ENCODE measurements around the gene KHDRBS2.

KHDRBS2 gene

DNA sequence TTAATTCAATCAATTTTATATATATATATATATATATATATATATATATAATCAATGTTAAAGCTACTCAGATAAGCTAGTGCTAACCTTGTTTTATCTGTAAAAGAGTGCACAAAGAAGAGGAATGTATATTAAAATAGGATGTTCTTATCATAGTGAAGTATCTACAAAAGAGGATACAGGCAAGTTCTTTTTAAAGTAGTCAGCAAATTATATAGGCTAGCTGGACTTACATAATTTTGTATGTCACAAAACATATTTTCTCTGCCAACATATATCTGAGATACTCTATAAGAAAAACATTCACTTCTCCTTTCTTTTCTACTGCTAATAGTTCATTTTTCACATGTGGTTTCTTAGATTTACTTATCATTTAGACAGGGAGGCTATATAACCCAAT, 39.9 kb downstream of the KHDRBS2 start:
- no peak for TF ChIP-seq EZH2phosphoT487 (IDR thresholded peaks at IDR 0.05; ENCODE audit: low read depth)
- TF ChIP-seq, protein P1, sequence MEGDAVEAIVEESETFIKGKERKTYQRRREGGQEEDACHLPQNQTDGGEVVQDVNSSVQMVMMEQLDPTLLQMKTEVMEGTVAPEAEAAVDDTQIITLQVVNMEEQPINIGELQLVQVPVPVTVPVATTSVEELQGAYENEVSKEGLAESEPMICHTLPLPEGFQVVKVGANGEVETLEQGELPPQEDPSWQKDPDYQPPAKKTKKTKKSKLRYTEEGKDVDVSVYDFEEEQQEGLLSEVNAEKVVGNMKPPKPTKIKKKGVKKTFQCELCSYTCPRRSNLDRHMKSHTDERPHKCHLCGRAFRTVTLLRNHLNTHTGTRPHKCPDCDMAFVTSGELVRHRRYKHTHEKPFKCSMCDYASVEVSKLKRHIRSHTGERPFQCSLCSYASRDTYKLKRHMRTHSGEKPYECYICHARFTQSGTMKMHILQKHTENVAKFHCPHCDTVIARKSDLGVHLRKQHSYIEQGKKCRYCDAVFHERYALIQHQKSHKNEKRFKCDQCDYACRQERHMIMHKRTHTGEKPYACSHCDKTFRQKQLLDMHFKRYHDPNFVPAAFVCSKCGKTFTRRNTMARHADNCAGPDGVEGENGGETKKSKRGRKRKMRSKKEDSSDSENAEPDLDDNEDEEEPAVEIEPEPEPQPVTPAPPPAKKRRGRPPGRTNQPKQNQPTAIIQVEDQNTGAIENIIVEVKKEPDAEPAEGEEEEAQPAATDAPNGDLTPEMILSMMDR (IDR thresholded peaks at IDR 0.05; ENCODE audit: low read depth, low read length): no peak
- Histone ChIP-seq H3K9ac (ENCODE audit: low read length) (no peak overlapping the region), H4K20me1 (ENCODE audit: insufficient read depth, low read length) (no peaks in the 10 kb centered on the region), H3K79me2 (ENCODE audit: low read length) (no peaks in the 10 kb centered on the region), H3K4me2 (ENCODE audit: low read length) (no peak overlapping the region), H3K27ac (ENCODE audit: low read length) (no peak overlapping the region), H3K36me3 (replicated peaks; ENCODE audit: low read depth, low read length) (no peaks in the 10 kb centered on the region), H3K9me3 (ENCODE audit: insufficient read depth, low read length) (no peaks in the 10 kb centered on the region), H2AFZ (ENCODE audit: low read depth, low read length) (no peak overlapping the region), H3K4me1 (ENCODE audit: low read length) (no peaks in the 10 kb centered on the region), H3K4me3 (ENCODE audit: low read length) (no peak overlapping the region), H3K27me3 (ENCODE audit: low read depth, low read length) (no peaks in the 10 kb centered on the region)

DNA sequence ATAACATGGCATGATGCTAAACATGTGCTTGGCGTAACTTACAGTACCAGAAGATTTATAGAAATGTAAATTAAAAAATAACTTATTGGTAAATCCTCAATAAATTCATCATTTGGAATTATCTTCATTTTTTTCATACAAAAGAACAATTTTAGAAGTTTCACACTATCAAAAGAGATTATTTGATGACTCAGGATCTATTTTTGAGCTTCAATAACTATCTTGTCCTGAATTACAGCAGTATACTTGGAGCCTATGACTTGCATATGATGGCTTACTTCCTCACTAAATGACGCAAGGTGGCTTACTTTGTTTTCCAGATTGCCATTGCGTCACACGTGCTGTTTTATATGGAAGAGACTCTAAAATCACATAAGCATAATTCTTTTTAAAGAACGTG, 49.2 kb downstream of the KHDRBS2 start:
- H3K36me3 ChIP-seq (replicated peaks; ENCODE audit: low read depth, low read length): no peaks in the 10 kb centered on the region
- H3K4me1 ChIP-seq (ENCODE audit: low read length): no peaks in the 10 kb centered on the region
- H3K9ac ChIP-seq (ENCODE audit: low read length): no peak overlapping the region
- H3K4me2 ChIP-seq (ENCODE audit: low read length): no peak overlapping the region
- H3K79me2 ChIP-seq (ENCODE audit: low read length): no peaks in the 10 kb centered on the region
- no peaks in the 10 kb centered on the region for H3K27me3 ChIP-seq (ENCODE audit: low read depth, low read length)
- H4K20me1 ChIP-seq (ENCODE audit: insufficient read depth, low read length): no peaks in the 10 kb centered on the region
- H3K9me3 ChIP-seq (ENCODE audit: insufficient read depth, low read length): no peaks in the 10 kb centered on the region
- H3K27ac ChIP-seq (ENCODE audit: low read length): no peak overlapping the region
- no peak overlapping the region for H3K4me3 ChIP-seq (ENCODE audit: low read length)
- TF ChIP-seq, protein P1 (IDR thresholded peaks at IDR 0.05; ENCODE audit: low read depth, low read length): no peak
- no peak for TF ChIP-seq EZH2phosphoT487 (IDR thresholded peaks at IDR 0.05; ENCODE audit: low read depth)
- H2AFZ ChIP-seq (ENCODE audit: low read depth, low read length): no peak overlapping the region

DNA sequence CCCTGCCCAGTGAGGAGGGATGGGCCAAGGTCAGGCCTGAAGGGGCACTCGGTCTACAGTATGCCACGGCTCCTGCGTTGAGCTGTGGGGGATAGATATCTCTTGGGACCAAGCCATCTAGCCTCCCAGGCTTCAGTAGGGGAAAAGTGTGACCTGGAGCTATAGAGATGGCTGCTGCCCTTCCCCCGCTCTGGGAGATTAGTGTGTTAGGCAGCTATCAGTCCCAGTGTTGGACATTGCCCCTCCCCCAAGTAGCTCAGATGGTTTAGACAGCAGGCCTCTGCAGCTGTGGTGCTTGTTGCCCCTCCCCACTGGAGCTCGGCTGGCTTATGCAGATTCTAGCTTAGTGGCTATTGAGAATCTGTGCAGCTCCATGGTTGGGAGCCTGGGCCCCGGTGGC, 56.8 kb downstream of the KHDRBS2 start:
- no peaks in the 10 kb centered on the region for H3K9me3 ChIP-seq (ENCODE audit: insufficient read depth, low read length)
- no peak overlapping the region for H3K4me2 ChIP-seq (ENCODE audit: low read length)
- no peaks in the 10 kb centered on the region for H4K20me1 ChIP-seq (ENCODE audit: insufficient read depth, low read length)
- H3K9ac ChIP-seq (ENCODE audit: low read length): no peak overlapping the region
- no peak overlapping the region for H3K4me3 ChIP-seq (ENCODE audit: low read length)
- H3K79me2 ChIP-seq (ENCODE audit: low read length): no peaks in the 10 kb centered on the region
- no peak overlapping the region for H3K27ac ChIP-seq (ENCODE audit: low read length)
- no peaks in the 10 kb centered on the region for H3K4me1 ChIP-seq (ENCODE audit: low read length)
- no peak overlapping the region for H2AFZ ChIP-seq (ENCODE audit: low read depth, low read length)
- no peaks in the 10 kb centered on the region for H3K27me3 ChIP-seq (ENCODE audit: low read depth, low read length)
- TF ChIP-seq, protein P1 (IDR thresholded peaks at IDR 0.05; ENCODE audit: low read depth, low read length): no peak
- TF ChIP-seq EZH2phosphoT487 (IDR thresholded peaks at IDR 0.05; ENCODE audit: low read depth): no peak
- H3K36me3 ChIP-seq (replicated peaks; ENCODE audit: low read depth, low read length): no peaks in the 10 kb centered on the region

DNA sequence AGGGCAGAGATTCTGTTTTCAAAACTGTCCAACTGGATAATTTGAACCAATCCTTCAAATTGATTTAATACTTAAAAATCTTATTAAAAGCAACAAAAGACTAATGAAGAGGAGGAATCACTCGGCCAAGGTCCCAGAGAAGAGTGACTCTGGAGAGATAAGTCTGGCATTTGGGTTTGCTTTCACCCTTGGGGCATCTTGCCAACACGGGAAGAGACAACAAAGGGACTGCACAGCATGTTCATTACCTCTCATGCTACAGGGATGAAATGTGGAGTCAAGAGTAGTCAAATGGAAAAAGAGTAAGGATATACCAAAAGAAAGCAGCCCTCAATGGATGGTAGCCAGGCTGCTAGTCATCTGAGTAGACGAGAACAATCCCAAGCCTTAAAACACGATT, 68.2 kb downstream of the KHDRBS2 start:
- no peak overlapping the region for H3K9ac ChIP-seq (ENCODE audit: low read length)

More for the DNA sequence above, 68.2 kb downstream of the KHDRBS2 start:
- no peaks in the 10 kb centered on the region for H3K36me3 ChIP-seq (replicated peaks; ENCODE audit: low read depth, low read length)
- H3K4me1 ChIP-seq (ENCODE audit: low read length): no peaks in the 10 kb centered on the region
- H3K27me3 ChIP-seq (ENCODE audit: low read depth, low read length): no peaks in the 10 kb centered on the region
- H3K4me2 ChIP-seq (ENCODE audit: low read length): no peak overlapping the region
- H3K4me3 ChIP-seq (ENCODE audit: low read length): no peak overlapping the region
- no peaks in the 10 kb centered on the region for H3K79me2 ChIP-seq (ENCODE audit: low read length)
- H4K20me1 ChIP-seq (ENCODE audit: insufficient read depth, low read length): no peaks in the 10 kb centered on the region
- H2AFZ ChIP-seq (ENCODE audit: low read depth, low read length): no peak overlapping the region
- no peak for TF ChIP-seq EZH2phosphoT487 (IDR thresholded peaks at IDR 0.05; ENCODE audit: low read depth)
- TF ChIP-seq, protein P1 (IDR thresholded peaks at IDR 0.05; ENCODE audit: low read depth, low read length): no peak
- no peaks in the 10 kb centered on the region for H3K9me3 ChIP-seq (ENCODE audit: insufficient read depth, low read length)
- H3K27ac ChIP-seq (ENCODE audit: low read length): no peak overlapping the region
